Inflammatory macrophage treated with lipopolysaccharide for 4 hours (primary cell): Measurements from ENCODE around the gene C20orf144.
"Not testable (repeated sequence)": the region's sequence is repeated elsewhere in the genome, so short reads cannot be mapped to it uniquely, and the experiment has no call there.

ENCODE experiments used
- DNase-seq: peaks from one replicate; pipeline ENCODE4 v3.0.0-alpha.2; 2020

Gene C20orf144

GRCh38 chr20:33662172-33662571, at the start of gene C20orf144:
Gene C20orf144 (plus strand): TSS chr20:33662327. CDS start chr20:33662346, 19 bp downstream.
- DNase-seq = no peak

GRCh38 chr20:33621717-33622400, 40.3 kb upstream of the C20orf144 start:
- DNase-seq = no peak

DNA sequence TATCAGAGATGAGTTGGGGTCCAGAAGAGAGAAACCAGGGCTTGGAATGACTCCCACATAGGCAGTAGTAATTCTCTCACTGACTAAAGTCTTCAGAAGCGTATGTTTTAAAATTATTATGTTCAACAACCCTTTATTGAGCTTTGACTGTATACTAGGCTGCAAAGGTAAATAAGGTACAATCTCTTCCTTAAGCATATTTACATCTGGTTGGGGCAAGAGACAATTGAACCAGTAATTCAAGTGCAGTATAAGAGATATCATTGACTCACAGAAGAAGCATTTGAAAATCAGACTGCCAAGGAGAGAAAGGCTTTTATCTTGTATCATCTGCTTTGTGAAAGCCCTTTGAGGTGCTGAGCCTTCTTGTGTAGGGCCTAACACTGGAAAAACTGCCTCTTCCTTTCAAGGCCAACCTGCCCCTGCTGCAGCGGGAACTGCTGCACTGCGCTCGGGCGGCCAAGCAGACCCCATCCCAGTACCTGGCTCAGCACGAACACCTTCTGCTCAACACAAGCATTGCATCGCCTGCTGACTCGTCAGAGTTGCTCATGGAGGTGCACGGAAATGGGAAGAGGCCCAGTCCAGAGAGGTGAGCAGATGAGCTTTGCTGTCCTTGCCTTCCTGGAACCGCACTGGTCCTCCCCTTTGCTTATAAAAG, 39.3 kb upstream of the C20orf144 start:
- no peak for DNase-seq

DNA sequence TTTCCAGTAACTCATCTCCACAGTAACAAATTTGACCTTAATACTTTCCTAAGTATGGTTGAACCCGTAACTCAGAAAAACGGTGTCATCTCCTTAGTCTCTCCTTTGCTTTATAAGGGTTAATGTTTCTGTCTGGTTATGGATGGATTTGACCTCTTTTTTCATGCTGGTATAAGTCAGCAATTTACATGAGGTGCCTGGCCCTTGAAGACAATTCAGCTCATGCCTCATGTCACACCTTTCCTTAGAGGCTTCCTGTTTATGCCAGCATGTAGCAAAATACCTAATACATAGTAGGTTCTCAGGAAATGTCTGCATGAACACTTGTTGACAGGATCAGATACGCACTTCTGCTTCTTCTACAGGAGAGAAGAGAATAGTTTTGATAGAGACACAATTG, 37.7 kb upstream of the C20orf144 start:
- DNase-seq = no peak

DNA sequence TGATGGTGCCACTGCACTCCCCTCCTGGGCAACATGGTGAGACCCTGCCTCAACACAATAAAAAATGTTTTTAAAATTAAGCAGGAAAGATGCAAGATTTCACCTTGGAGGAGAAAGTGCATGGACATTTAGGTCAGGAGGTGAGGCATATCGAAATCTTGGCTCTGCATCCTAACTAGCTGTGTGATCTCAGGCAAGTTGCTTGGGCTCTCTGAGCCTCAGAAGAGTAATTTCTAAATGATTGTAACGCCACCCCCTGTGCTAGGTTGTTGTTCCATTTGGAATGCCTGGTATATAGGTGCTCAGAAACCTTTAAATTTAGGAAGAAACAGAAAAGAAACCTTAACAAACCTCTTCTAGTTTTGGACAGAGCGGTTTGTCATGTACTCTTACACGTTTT, 35.9 kb upstream of the C20orf144 start:
- DNase-seq = no peak

- no peak for DNase-seq
Observed at GRCh38 chr20:33627577-33628216, 34.4 kb upstream of the C20orf144 start.

DNA sequence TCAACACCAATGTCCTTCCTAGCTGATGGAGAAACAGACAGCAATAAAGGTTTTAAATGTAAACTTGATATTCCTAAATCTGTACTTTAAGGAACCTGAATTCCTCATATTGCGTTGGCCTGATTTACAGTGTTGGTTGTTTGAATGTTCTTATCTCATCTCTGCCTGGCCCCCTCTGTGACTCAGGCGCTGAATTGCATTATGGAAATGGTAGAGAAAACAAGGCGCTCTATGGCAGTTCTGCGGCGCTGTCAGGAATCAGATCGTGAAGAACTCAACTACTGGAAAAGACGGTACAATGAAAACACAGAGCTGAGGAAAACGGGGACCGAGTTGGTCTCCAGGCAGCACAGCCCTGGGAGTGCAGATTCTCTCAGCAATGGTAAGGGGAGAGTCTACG, 32.6 kb upstream of the C20orf144 start:
- DNase-seq = no peak

- DNase-seq = no peak
Observed at GRCh38 chr20:33629979-33630378, 32.1 kb upstream of the C20orf144 start.

DNA sequence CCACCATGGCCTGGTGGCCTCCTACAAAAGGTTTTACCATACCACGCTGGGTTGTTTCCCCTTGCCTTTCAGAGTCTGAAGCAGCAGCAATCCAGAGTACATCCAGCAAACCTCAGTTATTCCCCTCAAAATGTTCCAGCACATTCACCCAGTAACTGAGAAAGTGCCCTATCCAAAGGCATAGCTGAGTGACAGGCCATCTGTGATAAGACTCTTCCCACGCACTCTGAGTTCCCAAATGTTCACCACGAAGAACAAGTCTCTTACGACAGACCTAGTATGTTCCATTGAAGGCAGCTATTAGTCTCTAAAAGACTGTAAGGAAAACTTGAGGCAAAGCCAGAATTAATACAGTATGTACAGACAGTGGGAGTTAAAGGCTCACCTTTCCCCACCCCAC, 31.6 kb upstream of the C20orf144 start:
- no peak for DNase-seq

DNA sequence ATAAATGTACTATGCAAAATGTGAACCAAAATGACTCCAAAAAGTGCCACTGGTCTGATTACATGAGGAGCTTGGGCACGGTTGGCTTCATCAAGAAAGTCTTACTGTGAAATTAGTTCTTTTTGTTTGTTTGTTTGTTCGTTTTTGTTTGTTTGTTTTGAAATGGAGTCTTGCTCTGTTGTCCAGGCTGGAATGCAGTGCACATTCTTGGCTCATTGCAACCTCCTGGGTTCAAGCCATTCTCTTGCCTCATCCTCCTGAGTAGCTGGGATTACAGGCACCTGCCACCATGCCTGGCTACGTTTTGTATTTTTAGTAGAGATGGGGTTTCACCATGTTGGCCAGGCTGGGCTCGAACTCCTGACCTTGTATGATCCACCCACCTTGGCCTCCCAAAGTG, 30.2 kb upstream of the C20orf144 start:
- DNase-seq = not testable (repeated sequence)

DNA sequence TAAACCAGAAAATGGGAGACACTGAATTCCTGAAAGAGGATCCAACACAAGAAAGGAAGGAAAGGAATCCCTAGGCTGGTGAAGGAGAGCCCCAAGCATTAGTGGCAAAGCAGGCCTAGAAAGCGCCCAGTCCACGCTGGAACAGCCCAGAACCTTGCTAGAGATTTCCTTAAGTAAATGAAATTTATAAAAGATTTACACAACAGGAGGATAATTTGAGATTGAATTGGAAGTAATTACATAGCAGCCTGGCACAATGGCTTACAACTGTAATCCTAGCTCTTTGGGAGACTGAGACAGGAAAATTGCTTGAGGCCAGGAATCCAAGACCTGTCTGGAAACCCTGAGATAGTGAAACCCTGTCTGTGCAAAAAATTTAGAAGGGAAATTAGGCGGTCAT, 26.8 kb upstream of the C20orf144 start:
- no peak for DNase-seq

GRCh38 chr20:33636776-33637175, 25.4 kb upstream of the C20orf144 start:
- no peak for DNase-seq

- no peak for DNase-seq
Observed at GRCh38 chr20:33640287-33640686, 21.8 kb upstream of the C20orf144 start.

- no peak for DNase-seq
Observed at GRCh38 chr20:33644313-33645071, 17.6 kb upstream of the C20orf144 start.

GRCh38 chr20:33645072-33645358, 17.1 kb upstream of the C20orf144 start:
- no peak for DNase-seq

- DNase-seq = no peak
Observed at GRCh38 chr20:33645396-33645795, 16.7 kb upstream of the C20orf144 start.

GRCh38 chr20:33646191-33646590, 15.9 kb upstream of the C20orf144 start:
- DNase-seq = no peak

- not testable (repeated sequence) for DNase-seq
Observed at GRCh38 chr20:33646959-33647602, 15.0 kb upstream of the C20orf144 start.

DNA sequence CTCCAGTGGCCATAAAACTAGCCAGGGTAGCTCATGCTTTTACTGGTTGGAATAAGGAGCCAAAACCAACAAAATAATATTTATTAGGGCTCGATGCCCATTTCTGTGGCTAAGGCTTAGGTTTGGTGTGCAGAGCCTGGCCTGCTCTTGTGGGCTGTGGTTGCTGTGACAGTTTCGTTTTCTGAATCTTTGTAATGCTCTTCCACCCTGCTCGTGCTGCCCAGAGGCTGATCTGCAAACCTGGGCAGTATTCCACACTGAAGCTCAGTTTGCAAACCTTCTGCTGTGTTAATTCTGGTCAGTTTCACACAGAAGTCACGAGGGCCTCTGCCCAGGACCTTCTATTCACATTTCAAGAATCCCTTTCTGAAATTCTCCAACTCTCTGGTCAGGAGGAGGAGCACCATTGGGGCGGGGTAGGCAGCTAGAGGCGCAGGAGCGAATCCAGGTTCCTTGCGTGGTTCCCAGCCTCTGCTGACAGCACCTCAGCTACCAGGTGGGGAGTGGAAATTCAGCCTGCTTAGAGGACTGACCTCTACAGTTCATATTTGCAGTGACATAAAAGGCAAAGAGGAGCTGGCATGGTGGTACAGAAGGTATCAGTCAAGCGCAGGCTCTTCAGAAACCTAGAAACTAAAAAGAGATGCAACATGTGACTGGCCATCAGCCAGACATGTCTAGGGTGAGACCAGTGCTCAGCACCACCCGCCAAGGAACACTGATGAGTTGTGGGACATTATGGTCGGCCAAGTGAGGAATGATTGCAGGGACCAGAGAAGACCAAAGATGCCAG, 14.3 kb upstream of the C20orf144 start:
- DNase-seq = no peak

GRCh38 chr20:33648396-33649004, 13.6 kb upstream of the C20orf144 start:
- no peak for DNase-seq

- no peak for DNase-seq
Observed at GRCh38 chr20:33649201-33649681, 12.9 kb upstream of the C20orf144 start.
